HG03521 (cell line): ENCODE data around the gene MYADML2.
"Not testable (repeated sequence)": the region's sequence is repeated elsewhere in the genome, so short reads cannot be mapped to it uniquely, and the experiment has no call there.

ENCODE experiments used
- ATAC-seq: cut with Tn5 transposase; IDR thresholded peaks from one replicate; pipeline ENCODE4 v1.9.1; 2021; ENCODE audit warnings: mild to moderate bottlenecking, moderate library complexity; ENCODE audit not compliant: unreplicated experiment

The MYADML2 gene, protein sequence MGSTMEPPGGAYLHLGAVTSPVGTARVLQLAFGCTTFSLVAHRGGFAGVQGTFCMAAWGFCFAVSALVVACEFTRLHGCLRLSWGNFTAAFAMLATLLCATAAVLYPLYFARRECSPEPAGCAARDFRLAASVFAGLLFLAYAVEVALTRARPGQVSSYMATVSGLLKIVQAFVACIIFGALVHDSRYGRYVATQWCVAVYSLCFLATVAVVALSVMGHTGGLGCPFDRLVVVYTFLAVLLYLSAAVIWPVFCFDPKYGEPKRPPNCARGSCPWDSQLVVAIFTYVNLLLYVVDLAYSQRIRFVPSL

DNA sequence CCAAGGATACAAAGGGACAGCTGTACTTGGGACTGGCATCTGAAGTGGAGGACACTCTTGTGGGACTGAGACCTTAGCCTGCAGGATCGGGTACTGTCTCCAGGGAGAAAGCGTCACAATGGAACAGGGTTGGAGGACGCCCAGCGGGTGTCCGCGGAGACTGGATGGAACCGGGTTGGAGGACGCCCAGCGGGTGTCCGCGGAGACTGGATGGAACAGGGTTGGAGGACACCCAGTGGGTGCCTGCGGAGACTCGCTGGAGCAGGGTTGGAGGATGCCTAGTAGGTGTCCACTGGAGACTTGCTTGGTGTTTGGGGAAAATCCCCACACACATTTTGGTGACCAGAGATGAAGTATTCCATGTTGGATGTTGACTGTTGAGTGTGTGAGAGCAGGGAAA is at the start of gene MYADML2:
TSS of gene MYADML2 (minus strand) at position 45 of the 400 bp plus-strand sequence. CDS start 5,492 bp downstream, outside the sequence.
- ATAC-seq, result no peak

DNA sequence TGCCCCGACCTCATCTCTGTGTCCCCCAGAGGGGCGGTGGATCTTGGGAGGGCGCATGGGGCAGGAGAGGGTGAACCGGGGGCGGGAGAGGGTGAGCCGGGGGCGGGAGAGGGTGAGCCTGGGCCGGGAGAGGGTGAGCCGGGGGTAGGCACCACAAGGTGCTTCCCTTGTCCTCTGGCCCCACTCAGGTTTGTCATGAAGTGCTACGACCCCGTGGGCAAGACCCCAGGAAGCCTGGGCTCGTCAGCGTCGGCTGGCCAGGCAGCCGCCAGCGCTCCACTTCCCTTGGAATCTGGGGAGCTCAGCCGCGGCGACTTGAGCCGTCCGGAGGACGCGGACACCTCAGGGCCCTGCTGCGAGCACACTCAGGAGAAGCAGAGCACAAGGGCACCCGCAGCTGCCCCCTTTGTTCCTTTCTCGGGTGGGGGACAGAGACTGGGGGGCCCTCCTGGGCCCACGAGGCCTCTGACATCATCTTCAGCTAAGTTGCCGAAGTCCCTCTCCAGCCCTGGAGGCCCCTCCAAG is 49.3 kb upstream of the MYADML2 start:
- no peak for ATAC-seq

DNA sequence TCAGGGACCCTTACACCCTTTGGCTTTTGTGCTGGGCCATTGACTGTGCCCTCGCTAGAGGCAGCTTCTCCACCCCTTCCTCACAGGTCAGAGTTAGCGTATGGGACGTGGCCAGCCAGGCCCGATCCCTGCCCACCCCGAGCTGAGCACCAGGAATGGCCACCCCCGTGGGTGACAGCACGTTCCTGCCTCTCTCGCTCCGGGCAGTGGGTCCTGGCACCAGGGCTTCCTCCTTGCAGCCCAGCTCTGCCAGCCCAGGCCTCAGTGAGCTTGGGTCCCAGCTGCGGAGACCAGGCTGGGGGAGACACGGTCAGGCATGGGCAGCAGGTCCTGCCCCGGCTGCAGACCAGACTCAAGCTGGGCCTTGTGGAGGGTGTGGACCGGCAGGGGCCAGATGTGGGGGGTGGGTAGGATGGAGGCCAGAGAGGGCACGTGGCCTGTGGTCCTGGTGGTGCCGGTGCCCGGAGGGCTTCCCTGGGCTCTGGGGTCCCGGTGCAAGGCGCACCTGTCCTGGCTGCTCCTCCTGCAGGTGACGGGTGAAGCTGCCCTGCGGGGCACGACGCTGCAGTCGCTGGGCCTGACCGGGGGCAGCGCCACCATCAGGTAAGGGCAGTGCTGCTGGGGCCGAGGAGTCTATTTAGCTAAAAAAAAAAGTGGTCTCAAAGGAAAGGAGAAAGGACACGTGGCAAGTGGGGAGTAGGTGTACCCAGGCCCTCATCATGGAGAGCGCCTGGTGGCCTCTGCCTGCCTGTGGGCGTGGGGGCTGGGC is 48.6 kb upstream of the MYADML2 start:
- ATAC-seq, result no peak

DNA sequence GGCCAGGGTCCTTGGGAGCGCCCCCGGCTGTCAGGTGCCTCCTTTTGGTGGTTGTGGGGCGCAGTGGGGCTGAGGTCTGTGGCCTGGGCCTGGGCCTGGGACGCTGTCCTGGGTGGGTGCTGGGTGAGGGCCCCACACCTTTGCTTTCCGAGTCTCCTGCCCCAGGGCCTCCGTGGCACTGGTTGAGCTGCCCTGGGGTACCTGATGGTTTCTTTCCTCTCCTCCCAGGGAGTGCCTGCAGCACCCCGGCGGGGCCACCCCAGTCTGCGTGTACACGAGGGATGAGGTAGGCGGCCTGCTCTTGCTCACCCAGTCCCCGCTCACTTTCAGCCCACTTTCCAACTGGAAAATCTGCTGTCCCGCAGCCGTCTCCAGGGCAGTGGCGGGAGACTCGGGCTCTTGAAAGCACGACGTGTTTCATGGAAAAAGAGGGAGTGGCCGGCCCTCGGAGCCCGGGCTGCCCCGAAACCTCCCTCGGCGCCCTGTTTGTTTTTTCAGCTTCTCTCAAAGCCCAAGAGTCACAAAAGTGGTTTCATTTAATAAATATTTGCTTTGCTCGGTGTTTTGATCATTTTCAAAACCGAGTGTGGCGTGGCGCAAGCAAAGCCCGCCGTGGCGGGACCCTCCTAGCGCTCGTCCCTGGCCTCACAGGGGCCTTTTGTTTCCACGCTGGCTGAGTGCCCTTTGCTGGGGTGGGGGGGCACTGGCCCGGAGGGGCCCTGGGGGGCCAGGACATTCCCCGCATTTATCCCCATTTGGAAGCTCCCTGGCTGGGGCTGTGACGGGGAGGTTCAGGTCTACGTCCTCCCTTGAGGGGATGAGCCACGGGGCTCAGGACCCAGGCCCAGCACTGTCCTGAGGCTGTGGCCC is 47.8 kb upstream of the MYADML2 start:
- no peak for ATAC-seq

DNA sequence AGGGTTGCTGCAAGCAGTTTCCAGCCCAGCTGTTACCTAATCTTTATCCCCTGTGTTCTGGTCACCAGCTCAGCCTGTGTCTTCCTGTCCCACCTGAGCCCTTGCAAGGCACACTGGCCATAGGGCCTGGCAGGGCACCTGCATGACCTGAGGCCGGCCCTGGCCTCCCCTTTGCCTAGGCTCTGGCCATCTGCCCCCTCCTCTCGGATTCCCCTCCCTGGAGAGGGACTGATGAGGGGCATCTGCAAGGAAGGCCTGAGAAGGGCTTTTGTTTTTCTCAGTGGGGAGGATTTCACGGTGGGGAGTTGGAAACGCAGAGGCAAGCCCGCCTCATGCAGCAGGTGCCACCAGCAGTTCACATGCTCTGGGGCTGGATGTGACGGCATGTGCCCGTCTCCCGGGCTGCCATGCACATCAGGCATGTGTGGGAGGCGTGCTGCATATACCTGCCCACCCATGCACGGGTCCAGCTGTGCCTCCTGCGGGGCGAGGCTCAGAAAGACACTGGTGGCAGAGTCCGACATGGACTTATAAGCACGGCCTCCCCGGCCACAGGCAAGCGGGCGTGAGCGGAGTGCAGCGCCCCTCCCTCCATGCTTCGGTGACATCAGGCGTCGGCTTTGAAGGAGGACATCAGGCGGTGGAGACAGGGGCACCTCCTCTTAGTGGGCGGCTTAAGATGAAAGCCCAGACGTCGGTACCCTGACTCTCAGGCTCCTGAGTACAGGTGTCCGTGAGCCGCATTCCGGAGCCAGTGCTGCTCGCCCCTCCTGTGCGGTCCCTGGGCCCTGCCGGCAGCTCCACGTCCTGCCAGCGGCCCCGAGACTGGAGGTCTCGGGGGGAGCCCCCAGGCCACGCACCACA is 46.9 kb upstream of the MYADML2 start:
- no peak for ATAC-seq

DNA sequence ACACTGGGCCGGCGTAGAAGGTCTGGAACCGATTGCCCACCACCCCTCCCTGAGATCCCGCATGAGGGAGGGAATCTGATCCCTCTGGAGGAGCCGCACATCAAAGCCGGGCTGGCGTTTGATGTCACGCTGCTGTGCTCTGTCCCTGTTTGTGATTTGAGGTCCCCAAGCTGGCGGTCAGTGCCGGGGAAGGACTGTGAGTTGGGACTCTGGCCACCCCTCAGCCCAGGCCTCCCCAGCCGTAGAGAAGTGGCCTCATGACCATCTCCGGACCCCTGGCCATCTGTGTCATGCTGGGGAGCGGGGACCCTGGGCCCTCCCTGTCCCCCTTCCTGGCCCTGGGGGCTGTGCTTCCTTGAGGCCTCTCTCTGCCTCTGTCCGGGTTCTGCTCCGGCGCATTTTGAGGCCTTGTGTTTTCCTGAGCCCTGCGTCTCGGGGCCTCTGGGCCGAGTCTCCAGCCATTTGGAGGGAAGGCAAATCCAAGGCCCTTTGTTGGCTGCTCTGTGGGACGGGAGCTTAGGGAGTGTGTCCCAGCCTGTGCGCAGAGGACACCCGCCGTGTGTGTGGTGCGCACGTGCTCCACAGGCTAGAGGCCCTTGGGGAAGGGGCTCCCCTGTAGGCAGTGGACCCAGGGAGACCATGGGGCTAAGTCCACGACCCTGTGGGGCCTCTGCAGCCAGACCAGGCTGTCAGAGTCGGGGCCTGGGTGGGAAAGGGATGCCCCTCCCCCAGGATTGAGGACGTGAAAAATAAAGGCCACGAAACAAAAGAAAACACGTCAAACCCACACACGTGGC is 45.5 kb upstream of the MYADML2 start:
- no peak for ATAC-seq

DNA sequence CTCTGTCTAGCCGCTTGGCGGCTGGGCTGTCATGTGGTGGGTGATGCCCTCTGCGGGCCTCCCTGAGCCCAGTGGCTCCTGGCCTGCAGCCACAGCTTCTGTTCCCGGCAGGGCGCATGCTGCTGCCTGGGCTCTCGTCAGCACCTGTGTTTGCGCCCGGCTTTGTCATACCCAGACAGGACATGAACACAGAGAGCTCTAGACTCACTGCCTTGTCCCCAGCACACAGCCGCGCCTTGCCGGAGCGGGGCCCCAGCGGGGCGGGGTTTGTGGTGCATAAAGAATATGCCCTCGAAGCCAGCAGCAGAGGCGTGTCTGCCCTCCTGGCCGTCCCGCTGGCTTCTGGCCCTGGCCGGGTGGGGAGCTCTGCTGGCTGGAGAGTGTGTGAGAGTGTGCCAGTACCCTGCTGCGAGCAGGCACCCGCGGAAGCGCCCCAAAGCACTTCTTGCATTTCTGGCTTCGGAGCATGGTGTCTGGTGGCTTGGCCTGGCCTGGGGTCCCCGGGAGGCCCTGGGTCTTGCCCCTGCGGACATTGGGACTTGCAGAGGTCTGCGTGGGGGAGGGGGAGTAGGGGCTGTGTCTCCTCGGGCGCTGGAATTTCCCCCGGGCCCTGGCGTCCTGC is 44.8 kb upstream of the MYADML2 start:
- no peak for ATAC-seq

DNA sequence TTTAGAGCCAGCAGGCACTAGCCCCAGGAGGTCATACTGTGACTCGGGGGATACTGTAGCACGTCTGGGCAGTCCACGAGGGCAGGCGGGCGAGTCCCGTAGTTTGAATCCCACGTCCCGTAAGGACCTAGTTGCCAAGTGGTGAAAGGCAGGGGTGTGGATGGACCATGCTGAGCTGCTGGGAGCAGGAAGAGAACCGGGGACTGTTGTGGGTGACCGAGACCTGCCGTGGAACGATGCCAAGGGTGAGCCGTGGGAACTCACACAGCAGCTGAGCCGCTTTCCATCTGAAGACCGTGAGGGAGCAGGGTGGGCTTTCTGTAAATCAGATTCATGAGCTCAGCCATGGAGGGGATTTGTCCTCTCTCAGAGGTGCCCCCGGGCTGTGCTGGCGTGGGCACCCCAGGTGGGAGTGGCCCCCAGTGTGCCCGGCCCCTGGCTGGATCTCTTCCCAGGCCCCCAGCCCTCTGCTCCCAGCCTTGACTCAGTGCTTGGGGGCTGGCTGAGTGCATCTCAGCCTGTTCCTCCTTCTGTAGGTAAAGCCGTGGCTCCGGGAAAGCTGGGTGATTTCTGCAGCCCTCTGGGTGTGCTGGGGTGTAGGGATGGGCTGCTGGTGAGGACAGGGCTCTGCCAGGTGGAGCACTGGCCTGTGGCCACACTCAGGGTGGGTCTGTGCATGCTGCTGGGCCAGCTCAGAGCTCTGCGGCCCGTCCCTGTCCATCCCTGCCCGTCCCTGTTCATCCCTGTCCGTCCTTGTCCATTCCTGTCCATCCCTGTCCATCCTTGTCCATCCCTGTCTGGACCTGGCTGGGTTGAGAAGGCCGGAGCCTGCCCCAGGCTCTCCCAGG is 44.0 kb upstream of the MYADML2 start:
- no peak for ATAC-seq

DNA sequence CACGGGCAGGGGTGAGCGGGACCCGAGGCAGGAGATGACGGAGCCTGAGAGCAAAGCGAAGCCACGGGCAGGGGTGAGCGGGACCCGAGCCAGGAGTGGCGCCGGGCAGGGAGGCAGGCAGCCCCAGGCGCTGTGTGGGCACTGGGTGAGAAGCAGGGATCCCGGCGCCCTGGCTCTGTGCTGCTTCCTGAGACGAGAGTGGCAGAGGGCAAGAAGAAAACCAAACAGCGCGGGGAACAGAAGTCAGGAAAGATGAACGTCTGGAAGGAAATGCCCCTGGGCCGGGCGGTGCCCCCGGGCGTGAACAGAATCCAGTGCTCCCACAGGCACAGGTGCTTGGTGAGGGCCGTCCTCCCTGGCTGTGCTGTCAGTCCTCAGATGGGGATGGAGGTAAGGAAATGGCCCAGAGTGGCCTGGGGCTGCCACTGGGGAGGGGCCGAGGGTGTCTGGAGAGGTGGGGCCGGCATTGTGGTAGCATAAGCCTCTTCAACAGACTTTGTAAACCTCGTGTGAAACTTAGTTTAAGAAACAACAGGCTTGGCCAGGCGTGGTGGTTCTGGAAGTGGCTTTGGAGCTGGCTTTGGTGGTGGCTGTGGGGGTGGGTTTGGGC is 40.2 kb upstream of the MYADML2 start:
- ATAC-seq, result no peak

DNA sequence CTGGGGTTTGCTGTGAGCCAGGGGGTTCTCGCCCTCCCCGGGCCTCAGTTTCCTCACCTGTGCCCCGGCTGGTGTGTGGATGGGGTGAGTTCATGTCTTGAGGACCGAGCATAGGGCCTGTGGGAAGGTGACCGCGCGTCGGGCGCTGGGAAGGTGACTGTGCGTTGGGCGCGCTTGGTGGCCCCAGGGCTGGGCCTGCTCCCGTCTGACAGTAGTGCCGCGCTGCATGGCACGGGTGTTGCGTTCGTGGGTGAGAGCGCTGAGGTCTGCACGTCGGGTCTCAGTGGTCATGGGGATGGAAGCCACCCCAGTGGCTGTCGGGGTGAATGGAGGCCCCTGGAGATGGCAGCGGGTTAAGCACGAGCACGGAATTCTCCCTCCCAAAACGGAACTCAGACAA is 39.6 kb upstream of the MYADML2 start:
- ATAC-seq, result no peak

DNA sequence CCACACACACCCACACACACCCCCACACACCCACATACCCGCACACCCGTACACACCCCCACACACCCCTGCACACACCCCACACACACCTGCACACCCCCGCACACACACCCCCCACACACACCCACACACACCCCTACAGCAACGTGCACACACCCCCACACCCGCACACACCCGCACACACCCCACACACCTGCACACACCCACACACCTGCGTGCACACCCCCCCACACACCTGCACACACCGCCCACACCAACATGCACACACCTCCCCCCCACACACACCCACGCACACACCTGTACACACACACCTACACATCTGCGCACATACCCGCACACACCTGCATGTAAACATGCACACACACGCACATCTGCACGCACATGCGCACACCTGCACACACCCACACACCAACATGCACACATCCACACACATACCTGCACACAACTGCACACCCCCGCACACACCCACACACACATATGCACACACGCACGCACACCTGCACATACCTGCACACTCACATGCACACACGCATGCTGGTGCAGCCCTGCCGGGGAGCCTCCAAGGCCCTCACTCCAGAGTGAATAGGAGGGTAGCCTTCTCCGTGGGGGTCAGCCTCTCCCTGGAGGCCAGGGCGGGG is 37.9 kb upstream of the MYADML2 start:
- ATAC-seq, result no peak

DNA sequence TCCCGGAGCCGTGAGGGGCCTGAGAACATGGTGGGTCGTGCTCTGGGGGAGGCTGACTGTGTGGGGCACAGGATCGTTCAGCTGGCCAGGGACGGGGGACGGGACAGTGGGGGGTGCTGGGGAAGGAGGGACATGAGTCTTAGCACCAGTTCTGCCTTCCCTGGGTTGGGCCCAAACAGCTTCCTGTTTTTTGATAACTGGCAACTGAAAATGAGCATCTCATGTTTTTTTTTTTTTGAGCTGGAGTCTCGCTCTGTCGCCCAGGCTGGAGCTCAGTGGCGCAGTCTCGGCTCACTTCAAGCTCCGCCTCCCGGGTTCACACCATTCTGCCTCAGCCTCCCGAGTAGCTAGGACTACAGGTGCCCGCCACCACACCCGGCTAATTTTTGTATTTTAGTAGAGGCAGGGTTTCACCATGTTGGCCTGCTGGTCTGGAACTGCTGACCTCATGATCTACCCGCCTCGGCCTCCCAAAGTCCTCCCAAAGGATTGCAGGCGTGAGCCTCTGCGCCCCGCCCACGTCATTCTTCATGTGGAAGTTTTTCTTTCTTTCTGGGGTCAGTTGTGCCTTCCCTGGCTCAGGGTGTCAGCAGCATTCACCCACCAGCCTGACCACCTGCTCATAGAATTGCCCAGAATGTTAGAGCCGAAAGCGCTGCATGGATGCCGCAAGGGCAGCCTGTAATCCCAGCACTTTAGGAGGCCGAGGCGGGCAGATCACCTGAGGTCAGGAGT is 36.8 kb upstream of the MYADML2 start:
- no peak for ATAC-seq

DNA sequence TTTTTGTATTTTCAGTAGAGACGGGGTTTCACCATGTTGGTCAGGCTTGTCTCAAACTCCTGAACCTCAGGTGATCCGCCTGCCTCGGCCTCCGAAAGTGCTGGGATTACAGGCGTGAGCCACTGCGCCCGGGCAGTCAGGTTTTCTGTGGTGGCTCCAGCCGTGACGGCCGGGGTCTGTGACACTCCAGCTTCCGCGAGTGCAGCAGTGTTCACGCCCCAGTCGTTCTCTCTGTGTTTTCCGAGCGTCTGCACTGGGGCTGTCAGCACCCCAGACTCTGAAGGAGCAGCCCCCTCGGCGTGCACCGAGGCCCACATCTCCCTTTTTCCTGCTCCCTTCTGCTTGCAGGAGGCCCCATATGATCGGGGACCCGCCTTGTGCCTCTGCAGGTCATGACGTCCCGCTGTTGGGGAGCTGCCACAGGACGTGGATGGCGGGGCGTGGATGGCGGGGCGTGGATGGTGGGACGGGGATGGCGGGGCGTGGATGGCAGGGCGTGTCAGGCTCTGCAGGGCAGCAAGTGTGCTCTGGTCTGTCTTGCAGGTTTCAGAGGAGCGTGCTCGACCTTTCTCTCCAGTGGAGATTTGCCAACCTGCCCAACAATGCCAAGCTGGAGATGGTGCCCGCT is 36.1 kb upstream of the MYADML2 start:
- ATAC-seq, result no peak

DNA sequence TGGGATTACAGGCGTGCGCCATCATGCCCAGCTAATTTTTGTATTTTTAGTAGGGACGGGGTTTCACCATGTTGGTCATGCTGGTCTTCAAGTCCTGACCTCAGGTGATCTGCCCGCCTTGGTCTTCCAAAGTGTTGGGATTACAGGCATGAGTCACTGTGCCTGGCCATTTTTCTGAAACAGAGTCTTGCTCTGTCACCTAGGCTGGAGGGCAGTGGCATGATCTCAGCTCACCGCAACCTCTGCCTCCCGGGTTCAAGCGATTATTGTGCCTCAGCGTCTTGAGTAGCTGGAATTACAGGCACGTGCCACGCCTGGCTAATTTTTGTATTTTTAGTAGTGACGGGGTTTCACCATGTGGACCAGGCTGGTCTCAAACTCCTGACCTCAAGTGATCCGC is 34.5 kb upstream of the MYADML2 start:
- not testable (repeated sequence) for ATAC-seq

DNA sequence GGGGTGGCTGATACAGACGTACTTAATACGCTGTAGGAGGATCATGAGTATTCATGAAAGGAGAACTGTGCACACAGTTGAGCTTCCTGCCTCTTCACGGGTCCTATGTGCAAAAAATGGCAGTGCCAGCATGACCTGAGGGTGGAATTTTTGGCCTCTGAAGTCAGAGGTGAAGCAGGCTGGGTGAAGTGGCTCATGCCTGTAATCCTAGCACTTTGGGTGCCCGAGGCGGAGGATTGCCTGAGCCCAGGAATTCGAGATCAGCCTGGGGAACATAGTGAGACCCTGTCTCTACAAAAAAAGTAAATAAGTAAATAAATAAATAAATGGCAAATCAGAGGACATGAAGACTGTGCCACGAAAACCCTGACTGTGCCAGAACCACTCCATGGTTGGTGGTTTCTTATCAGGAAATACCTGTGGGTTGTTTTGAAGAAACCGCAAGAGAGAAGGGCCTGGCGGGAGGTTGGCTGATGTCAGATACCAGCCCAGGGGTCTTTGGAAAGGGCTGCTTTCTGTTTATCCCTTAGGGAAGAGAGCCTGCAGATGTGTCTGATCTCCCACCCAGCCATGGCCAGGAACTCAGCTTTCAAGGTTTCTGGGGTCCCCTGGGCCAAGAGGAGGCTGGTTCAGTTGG is 33.8 kb upstream of the MYADML2 start:
- ATAC-seq, result no peak

DNA sequence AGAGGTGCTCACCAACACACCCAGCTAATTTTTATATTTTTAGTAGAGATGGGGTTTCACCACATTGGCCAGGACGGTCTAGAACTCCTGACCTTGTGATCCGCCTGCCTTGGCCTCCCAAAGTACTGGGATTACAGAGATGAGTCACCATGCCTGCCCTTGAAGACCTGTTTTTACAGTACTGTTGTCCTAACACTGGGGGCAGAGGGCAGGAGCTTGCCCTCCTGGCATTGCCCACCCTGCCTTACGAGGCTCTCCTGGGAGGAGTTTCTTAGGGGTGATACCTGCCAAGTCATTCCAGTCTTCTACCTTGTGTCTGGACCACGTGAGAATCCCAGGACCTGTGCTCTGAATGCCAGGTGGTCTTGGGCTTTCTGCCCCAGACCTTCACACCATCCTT is 33.1 kb upstream of the MYADML2 start:
- no peak for ATAC-seq
